Mucosa of rectum (tissue), 2 donors: ENCODE data around the gene ATG4B.
"Not testable (repeated sequence)": the region's sequence is repeated elsewhere in the genome, so short reads cannot be mapped to it uniquely, and the experiment has no call there.

Experiments used
- H3K27ac ChIP-seq, 2 donors: one replicate each; pipeline ENCODE4 v1.7.0; 2013; ENCODE audit warnings: inconsistent platforms in 2 of 2, low read depth in 2 of 2, low read length in 2 of 2
- H3K27me3 ChIP-seq, 2 donors: one replicate each; pipeline ENCODE4 v1.7.0; 2013; ENCODE audit warnings: low read length in 2 of 2; ENCODE audit not compliant: control insufficient read depth in 2 of 2, insufficient read depth in 2 of 2
- H3K36me3 ChIP-seq, 2 donors: one replicate each; pipeline ENCODE4 v1.7.0; 2013; ENCODE audit warnings: low read length in 2 of 2; ENCODE audit not compliant: control insufficient read depth in 2 of 2, insufficient read depth in 2 of 2
- H3K4me1 ChIP-seq, 2 donors: one replicate each; pipeline ENCODE4 v1.7.0; 2013; ENCODE audit warnings: low read length in 2 of 2, mild to moderate bottlenecking in 1 of 2; ENCODE audit not compliant: control insufficient read depth in 2 of 2, insufficient read depth in 2 of 2
- H3K4me3 ChIP-seq, 2 donors: one replicate each; pipeline ENCODE4 v1.7.0; 2013; ENCODE audit warnings: low read length in 2 of 2
- H3K9ac ChIP-seq, 2 donors: one replicate each; pipeline ENCODE4 v1.7.0; 2013; ENCODE audit warnings: low read length in 2 of 2, low read depth in 1 of 2, mild to moderate bottlenecking in 1 of 2
- H3K9me3 ChIP-seq, 2 donors: one replicate each; pipeline ENCODE4 v1.7.0; 2013; ENCODE audit warnings: low read length in 2 of 2; ENCODE audit not compliant: control insufficient read depth in 2 of 2
- donor health status: healthy.
- donor health status: Normal muscosa, but diverticular disease.

The ATG4B gene

DNA sequence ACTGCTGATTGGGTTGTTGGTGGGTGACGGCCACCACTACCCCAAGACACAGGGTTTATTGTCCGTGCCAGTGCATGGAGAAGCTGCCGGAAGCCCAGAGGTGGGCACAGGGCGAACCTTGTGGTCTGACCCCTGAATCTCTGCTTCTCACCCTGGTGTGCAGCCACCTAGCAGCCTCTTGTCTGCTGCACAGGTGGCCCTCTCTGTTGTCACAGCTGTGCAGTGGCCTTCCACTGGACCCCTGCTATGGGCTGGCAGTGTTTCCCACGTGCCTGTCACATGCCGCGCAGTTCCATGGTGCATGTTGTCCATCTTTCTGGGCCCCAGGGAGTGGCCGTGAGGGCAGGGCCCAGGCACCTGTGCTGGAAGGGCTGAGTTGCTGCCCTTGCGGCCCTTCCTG, 15.2 kb downstream of the ATG4B start:
- no peak overlapping the region for H3K9ac ChIP-seq
- peaks cover 48 to 52% of the 10 kb centered on the region in 2 donors for H3K36me3 ChIP-seq
- H3K27me3 ChIP-seq, result no peaks in the 10 kb centered on the region
- peaks cover 0 to 3% of the 10 kb centered on the region in 2 donors for H3K4me1 ChIP-seq
- no peaks in the 10 kb centered on the region for H3K9me3 ChIP-seq
- H3K4me3 ChIP-seq, result no peak overlapping the region
- H3K27ac ChIP-seq, result no peak overlapping the region

DNA sequence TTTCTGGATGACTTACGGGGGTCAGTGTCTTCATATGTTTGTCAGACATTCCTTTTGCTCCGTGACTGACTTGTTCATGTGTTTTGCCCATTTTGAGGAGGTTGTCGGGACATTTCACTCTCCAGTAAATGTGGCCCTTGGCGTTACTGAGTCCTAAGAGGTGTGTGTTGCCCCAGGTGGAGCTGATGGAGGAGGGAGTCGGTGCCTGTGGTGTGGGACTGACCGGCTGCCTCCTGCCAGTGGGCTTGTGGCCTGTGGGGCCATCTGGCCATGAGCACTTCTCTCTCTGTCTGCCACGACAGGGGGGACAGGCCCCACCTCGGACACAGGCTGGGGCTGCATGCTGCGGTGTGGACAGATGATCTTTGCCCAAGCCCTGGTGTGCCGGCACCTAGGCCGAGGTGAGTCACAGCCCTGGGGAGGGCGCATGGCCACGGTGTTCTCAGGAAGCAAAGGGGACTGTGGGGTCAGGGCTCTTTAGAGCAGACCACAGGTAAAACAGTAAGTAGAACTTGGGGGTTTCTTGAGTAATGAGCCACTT, 15.8 kb downstream of the ATG4B start:
- H3K27ac ChIP-seq, result no peak overlapping the region
- no peaks in the 10 kb centered on the region for H3K27me3 ChIP-seq
- H3K9ac ChIP-seq, result no peak overlapping the region
- H3K4me1 ChIP-seq, result peaks cover 0 to 3% of the 10 kb centered on the region in 2 donors
- H3K36me3 ChIP-seq, result peaks cover 52% of the 10 kb centered on the region in 2 donors
- H3K4me3 ChIP-seq, result no peak overlapping the region
- no peaks in the 10 kb centered on the region for H3K9me3 ChIP-seq

DNA sequence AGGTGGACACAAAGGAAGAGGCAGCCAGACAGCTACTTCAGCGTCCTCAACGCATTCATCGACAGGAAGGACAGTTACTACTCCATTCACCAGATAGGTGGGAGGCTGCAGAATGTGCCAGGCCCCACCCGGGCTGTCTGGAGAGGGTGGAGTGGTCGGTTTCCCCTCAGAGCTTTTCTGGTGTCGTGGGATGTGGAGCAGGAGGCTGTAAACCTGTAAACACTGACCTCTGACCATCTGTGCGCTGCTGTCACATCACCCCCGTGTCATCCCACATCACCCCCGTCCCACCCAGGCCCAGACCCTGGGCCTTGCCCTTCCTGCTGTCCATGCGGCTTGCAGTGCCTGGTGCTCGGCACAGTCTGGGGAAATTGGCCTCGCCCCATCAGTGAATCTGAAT, 17.1 kb downstream of the ATG4B start:
- H3K4me3 ChIP-seq, result no peak overlapping the region
- no peaks in the 10 kb centered on the region for H3K4me1 ChIP-seq
- H3K36me3 ChIP-seq, result peaks cover 57 to 63% of the 10 kb centered on the region in 2 donors
- no peak overlapping the region for H3K9ac ChIP-seq
- H3K27ac ChIP-seq, result no peak overlapping the region
- H3K27me3 ChIP-seq, result no peaks in the 10 kb centered on the region
- no peaks in the 10 kb centered on the region for H3K9me3 ChIP-seq

DNA sequence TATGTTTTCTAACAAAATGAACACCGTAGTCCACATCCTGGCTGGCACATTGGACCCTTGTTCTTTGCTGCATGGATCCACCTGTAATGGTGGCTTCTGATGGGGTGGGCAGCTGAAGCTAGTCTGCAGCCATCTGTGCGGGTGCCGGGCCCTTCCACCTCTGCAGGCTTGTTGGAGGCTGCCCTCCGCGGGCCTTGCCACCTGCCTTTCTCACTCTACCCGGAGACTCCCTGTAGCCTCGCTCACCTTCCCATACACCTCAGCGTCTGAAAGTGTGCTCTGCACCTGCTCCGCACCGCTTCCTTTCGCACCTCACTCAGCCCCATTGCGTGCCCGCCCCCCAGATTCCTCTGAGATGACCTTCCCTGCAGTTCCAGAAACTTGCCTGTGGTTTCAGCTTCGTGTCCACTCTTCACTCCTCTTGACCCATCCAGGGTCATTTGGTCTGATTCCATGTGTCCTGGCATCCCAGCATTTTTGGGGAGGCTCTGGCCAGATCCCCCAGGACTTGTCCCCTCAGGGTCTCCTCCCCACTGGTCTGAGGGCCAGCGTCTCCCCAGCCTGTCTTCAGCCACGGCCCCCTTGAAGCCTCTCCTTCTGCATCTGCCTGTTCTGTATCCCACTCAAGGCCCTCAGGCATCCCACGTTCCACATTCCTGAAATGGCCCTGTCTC, 18.2 kb downstream of the ATG4B start:
- Histone ChIP-seq H3K9me3 (no peaks in the 10 kb centered on the region), H3K4me1 (no peaks in the 10 kb centered on the region), H3K27ac (no peak overlapping the region), H3K4me3 (no peak overlapping the region), H3K27me3 (no peaks in the 10 kb centered on the region), H3K9ac (no peak overlapping the region), H3K36me3 (peaks cover 64 to 67% of the 10 kb centered on the region in 2 donors)

DNA sequence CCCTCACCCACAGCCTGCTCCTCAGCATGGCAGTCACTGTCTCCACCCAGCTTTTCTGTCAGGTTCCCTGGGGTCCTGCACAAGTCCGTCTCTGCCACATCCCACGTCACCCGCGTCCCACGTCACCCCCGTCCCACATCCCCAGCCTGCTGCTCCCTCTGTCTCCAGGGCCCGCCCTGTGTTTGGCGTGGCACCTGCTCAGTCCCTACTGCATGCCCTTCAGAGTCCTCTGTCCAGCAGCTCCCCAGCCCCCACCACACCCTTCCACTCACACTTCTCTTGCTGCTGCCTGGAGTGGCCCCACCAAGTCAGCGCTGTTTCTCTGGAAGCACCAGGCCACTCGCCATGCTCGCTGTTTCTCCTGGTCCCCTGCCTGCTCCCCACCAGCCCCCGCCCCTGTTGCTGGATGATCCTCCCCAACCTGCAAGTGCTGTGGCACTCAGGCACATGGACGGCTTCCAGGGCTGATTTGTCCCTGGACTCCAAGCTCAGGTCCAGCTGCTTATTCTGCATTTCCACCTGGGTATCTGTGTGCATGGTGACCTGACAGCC, 18.8 kb downstream of the ATG4B start:
- Histone ChIP-seq H3K9me3 (no peaks in the 10 kb centered on the region), H3K9ac (no peak overlapping the region), H3K4me1 (no peaks in the 10 kb centered on the region), H3K27me3 (no peaks in the 10 kb centered on the region), H3K36me3 (peaks cover 59 to 71% of the 10 kb centered on the region in 2 donors), H3K4me3 (no peak overlapping the region), H3K27ac (no peak overlapping the region)

DNA sequence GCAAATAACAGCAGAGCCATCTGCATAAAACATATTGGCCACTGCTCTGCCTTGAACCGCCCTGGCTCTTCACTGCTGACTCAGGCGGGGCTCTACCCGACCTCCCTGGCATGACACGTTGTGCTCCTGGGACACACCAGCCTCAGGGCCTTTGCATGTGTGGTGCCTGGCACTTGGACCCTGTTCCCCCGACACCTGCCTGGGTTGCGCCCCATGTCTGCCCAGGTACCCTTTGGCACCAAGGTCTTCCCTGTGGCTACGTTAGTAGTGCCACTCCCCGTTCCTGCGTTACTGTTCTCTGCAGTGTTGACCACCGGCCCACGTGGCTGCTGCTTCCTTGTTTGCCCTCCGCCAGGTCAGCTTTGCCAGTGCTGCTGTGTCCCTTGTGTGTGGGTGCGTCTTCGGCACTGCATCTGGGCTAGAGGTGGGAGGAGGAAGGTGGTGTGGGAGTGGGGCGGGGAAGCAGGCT, 20.3 kb downstream of the ATG4B start:
- Histone ChIP-seq H3K4me3 (no peak overlapping the region), H3K27ac (no peak overlapping the region), H3K9me3 (no peaks in the 10 kb centered on the region), H3K4me1 (no peaks in the 10 kb centered on the region), H3K27me3 (no peaks in the 10 kb centered on the region), H3K36me3 (peaks cover 43 to 62% of the 10 kb centered on the region in 2 donors), H3K9ac (no peak overlapping the region)

DNA sequence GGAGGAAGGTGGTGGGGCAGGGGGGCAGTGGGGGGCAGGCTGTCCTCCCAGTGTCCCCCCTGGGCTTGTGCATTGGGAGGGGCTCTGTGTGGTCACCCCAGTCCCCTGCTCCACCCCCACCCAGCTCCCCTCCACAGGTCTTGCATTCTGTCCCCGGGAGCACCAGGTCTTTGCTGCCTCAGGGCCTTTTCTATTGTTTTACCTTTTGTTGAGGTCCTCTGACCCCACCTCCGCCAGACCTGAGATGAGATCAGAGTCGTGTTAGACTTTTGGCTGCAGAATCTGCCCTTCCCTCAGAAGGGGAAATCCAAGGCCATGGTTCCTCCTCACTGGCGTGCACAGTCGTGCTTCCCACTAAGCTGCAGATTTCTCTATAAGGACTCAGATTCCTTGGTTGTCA, 20.8 kb downstream of the ATG4B start:
- Histone ChIP-seq H3K9ac (no peak overlapping the region), H3K27ac (no peak overlapping the region), H3K4me3 (no peak overlapping the region), H3K9me3 (no peaks in the 10 kb centered on the region), H3K27me3 (no peaks in the 10 kb centered on the region), H3K36me3 (peaks cover 40 to 57% of the 10 kb centered on the region in 2 donors), H3K4me1 (no peaks in the 10 kb centered on the region)

DNA sequence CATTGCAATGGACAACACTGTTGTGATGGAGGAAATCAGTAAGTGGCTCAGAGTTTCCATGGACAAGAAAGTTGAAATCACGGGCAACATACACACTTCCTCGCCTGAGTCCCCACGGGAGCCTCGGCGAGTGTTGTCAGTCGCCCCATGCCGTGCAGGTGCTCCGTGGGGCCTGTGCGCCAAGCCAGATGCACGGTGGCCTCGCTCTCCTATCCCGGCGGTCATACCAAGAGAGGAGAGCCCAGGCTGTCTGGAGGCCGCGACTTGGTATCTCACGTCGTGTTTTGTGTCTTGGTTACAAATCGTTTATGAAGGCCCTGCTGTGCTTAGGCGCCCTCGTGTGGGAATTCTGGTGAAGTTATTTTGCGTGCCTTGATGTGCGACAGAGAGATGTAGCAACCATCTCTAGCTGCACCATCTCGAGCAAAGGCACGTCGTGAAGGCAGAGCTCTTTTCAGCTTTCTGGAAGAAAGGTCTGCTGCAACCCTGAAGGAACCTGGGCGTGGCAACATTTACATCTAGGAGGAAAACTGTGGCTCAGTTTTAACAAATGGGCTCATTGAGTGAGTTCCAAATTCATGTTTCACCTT, 21.8 kb downstream of the ATG4B start:
- Histone ChIP-seq H3K4me3 (no peak overlapping the region), H3K36me3 (peaks cover 38 to 54% of the 10 kb centered on the region in 2 donors), H3K27ac (no peak overlapping the region), H3K9ac (no peak overlapping the region), H3K27me3 (no peaks in the 10 kb centered on the region), H3K4me1 (no peaks in the 10 kb centered on the region), H3K9me3 (no peaks in the 10 kb centered on the region)

DNA sequence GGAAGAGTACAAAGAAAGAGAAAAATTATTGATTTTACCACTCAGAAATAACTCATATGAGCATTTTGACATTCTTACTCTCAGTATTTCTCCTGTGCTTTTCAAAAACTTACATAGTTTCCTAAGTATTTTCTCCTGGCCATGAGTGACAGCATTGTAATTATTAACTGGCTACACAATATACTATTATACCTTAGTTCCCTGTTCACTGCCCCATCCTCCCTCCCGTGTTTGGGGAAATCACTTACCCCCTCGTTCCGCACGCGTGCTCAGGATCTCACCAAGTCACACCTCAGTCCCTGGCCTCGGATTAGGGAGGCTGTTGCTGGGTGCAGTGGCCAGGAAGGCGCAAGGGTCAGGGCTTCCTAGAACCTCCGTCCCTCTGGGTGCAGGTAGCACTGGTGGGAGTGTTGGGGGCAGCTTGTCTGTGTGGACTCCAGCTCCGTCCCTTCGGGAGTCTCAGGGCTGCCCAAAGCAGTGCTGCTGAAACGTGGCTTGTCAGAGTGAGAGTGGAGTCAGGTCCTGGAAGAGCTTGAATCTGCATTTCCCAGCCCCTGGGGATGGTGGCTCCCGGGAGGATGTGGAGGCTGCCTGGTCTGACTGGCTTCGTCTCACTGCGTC, 23.2 kb downstream of the ATG4B start:
- H3K4me3 ChIP-seq, result no peak overlapping the region
- no peak overlapping the region for H3K9ac ChIP-seq
- H3K27ac ChIP-seq, result no peak overlapping the region
- no peaks in the 10 kb centered on the region for H3K27me3 ChIP-seq
- H3K9me3 ChIP-seq, result no peaks in the 10 kb centered on the region
- H3K36me3 ChIP-seq, result peaks cover 25 to 45% of the 10 kb centered on the region in 2 donors
- H3K4me1 ChIP-seq, result peaks cover 0 to 3% of the 10 kb centered on the region in 2 donors

DNA sequence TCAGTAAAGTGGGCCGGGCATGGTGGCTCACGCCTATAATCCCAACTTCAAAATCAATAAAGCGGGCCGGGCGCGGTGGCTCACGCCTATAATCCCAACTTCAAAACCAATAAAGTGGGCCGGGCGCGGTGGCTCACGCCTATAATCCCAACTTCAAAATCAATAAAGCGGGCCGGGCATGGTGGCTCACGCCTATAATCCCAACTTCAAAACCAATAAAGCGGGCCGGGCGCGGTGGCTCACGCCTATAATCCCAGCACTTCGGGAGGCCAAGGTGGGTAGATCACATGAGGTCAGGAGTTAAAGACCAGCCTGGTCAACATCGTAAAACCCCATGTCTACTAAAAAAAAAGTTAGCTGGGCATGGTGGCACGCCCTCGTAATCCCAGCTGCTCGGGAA, 25.2 kb downstream of the ATG4B start:
- H3K27me3 ChIP-seq, result not testable (repeated sequence)

More for the DNA sequence above, 25.2 kb downstream of the ATG4B start:
- not testable (repeated sequence) for H3K27ac ChIP-seq, H3K9me3 ChIP-seq, H3K4me3 ChIP-seq, H3K4me1 ChIP-seq, H3K9ac ChIP-seq
- H3K36me3 ChIP-seq, result peaks cover 25 to 46% of the 10 kb centered on the region in 2 donors
